GM19395 (cell line): ENCODE data around the gene CEP104.

Experiments
- ATAC-seq: cut with Tn5 transposase; IDR thresholded peaks from one replicate; pipeline ENCODE4 v1.9.1; 2021; ENCODE audit warnings: mild to moderate bottlenecking, moderate library complexity; ENCODE audit not compliant: unreplicated experiment

The CEP104 gene

GRCh38 chr1:3869751-3870301 is 12.8 kb upstream of the CEP104 start:
- no peak for ATAC-seq

- no peak for ATAC-seq
Measured at GRCh38 chr1:3868464-3869006, 11.5 kb upstream of the CEP104 start.

GRCh38 chr1:3865606-3866160 is 8.7 kb upstream of the CEP104 start:
- ATAC-seq, result no peak

- ATAC-seq, result no peak
Measured at GRCh38 chr1:3864884-3865283, 7.9 kb upstream of the CEP104 start.

- ATAC-seq, result no peak
Measured at GRCh38 chr1:3863231-3863935, 6.4 kb upstream of the CEP104 start.

GRCh38 chr1:3858231-3858981 is 1.4 kb upstream of the CEP104 start:
- ATAC-seq, result no peak

GRCh38 chr1:3857791-3858129 is 749 bp upstream of the CEP104 start:
- ATAC-seq, result no peak

GRCh38 chr1:3852711-3853485 is 4.1 kb downstream of the CEP104 start:
- no peak for ATAC-seq

- no peak for ATAC-seq
Measured at GRCh38 chr1:3852091-3852490, 4.9 kb downstream of the CEP104 start.

GRCh38 chr1:3851292-3851691 is 5.7 kb downstream of the CEP104 start:
- no peak for ATAC-seq

- no peak for ATAC-seq
Measured at GRCh38 chr1:3850857-3851256, 6.2 kb downstream of the CEP104 start.

- no peak for ATAC-seq
Measured at GRCh38 chr1:3847081-3847480, 9.9 kb downstream of the CEP104 start.

- ATAC-seq, result no peak
Measured at GRCh38 chr1:3846541-3846940, 10.5 kb downstream of the CEP104 start.

- ATAC-seq, result no peak
Measured at GRCh38 chr1:3842912-3843311, 14.1 kb downstream of the CEP104 start.

GRCh38 chr1:3841491-3841890 is 15.5 kb downstream of the CEP104 start:
- ATAC-seq, result no peak

- no peak for ATAC-seq
Measured at GRCh38 chr1:3838788-3839187, 18.2 kb downstream of the CEP104 start.

GRCh38 chr1:3837685-3838084 is 19.3 kb downstream of the CEP104 start:
- no peak for ATAC-seq

- no peak for ATAC-seq
Measured at GRCh38 chr1:3837200-3837599, 19.8 kb downstream of the CEP104 start.

GRCh38 chr1:3836421-3836820 is 20.6 kb downstream of the CEP104 start:
- no peak for ATAC-seq

- no peak for ATAC-seq
Measured at GRCh38 chr1:3834701-3835100, 22.3 kb downstream of the CEP104 start.

GRCh38 chr1:3831689-3832088 is 25.3 kb downstream of the CEP104 start:
- ATAC-seq, result no peak
